GM12878 (cell line): ENCODE data around the gene CLIC3. TPM values are rescaled to one million over a fixed set of nuclear protein-coding genes. Genes with fewer than 3 reads are reported as not detected.

Experiments used
- ATAC-seq: fragments of 200-7000 bp; cut with Tn5 transposase; 3 replicates; pipeline ENCODE4 v1.9.1; 2020; ENCODE audit warnings: mild to moderate bottlenecking, moderate library complexity
- BruUV-seq: library from RNA; stranded (reverse); fragments of 400-500 nt; replicated peaks from 2 replicates; lab custom pipeline; 2021; lab: Mats Ljungman, UMichigan
- CTCF ChIA-PET: fragments of 300-600 bp; sonication (Branson Sonifier 250); formaldehyde crosslinking; extraction: SDS; loops from one replicate; lab custom pipeline; 2021; ENCODE audit warnings: inconsistent platforms; lab: Yijun Ruan, JAX
- POLR2A ChIA-PET: fragments of 350-600 bp; formaldehyde crosslinking; extraction: SDS; loops from one replicate; lab custom pipeline; 2021; ENCODE audit warnings: inconsistent platforms; lab: Charles Lee
- RAD21 ChIA-PET: fragments of 300-600 bp; sonication (Branson Sonifier 250); formaldehyde crosslinking; loops from one replicate; lab custom pipeline; 2023; ENCODE audit warnings: antibody characterized with exemption; ENCODE audit not compliant: unreplicated experiment; lab: Charles Lee
- SMC1A ChIA-PET: fragments of 300-600 bp; sonication (Branson Sonifier 250); formaldehyde crosslinking; loops from one replicate; lab custom pipeline; 2023; ENCODE audit not compliant: unreplicated experiment, uncharacterized antibody; lab: Charles Lee
- DNase-seq: peaks from one replicate; pipeline ENCODE4 v3.0.0-alpha.2; 2011; ENCODE audit warnings: low read depth, low spot score
- FAIRE-seq: peaks from 3 replicates; lab custom pipeline; 2011; peaks lifted over from hg19 to GRCh38; lab: Jason Lieb, UNC
- H2AFZ ChIP-seq: 2 replicates; pipeline ENCODE4 v1.6.0; 2011; ENCODE audit warnings: low read depth, low read length, control low read depth; ENCODE audit not compliant: control insufficient read depth
- H3K27ac ChIP-seq: 2 replicates; pipeline ENCODE4 v1.5.1; 2011; ENCODE audit warnings: control low read depth; ENCODE audit not compliant: control insufficient read depth, insufficient read depth
- H3K27me3 ChIP-seq, 2 experiments: replicated peaks in 1 of 2; 2 replicates each; pipeline versions ENCODE4 v1.6.0 to v1.6.1; 2011; ENCODE audit warnings: low read length in 1 of 2; ENCODE audit not compliant: control insufficient read depth in 2 of 2, insufficient read depth in 2 of 2
- H3K36me3 ChIP-seq, 2 experiments: 2 replicates each; pipeline ENCODE4 v1.5.1; 2011; ENCODE audit warnings: low read length in 1 of 2; ENCODE audit not compliant: control insufficient read depth in 2 of 2, insufficient read depth in 2 of 2
- H3K4me1 ChIP-seq: 2 replicates; pipeline ENCODE4 v1.6.1; 2011; ENCODE audit warnings: mild to moderate bottlenecking, low read length, moderate library complexity, mixed read lengths; ENCODE audit not compliant: control insufficient read depth, insufficient read depth
- H3K4me2 ChIP-seq: 2 replicates; pipeline ENCODE4 v1.6.0; 2011; ENCODE audit warnings: control low read depth; ENCODE audit not compliant: control insufficient read depth, insufficient read depth
- H3K4me3 ChIP-seq: fragments of 200-600 bp; sonication (generic); 2 replicates; pipeline ENCODE4 v1.5.1; 2016
- H3K79me2 ChIP-seq: 2 replicates; pipeline ENCODE4 v1.6.0; 2011; ENCODE audit warnings: low read length; ENCODE audit not compliant: control insufficient read depth, insufficient read depth
- H3K9ac ChIP-seq: 2 replicates; pipeline ENCODE4 v1.8.0; 2011; ENCODE audit warnings: low read length, control low read depth, mixed read lengths; ENCODE audit not compliant: control insufficient read depth, insufficient read depth
- H3K9me3 ChIP-seq: replicated peaks from 3 replicates; pipeline ENCODE4 v1.5.1; 2011; ENCODE audit warnings: mild to moderate bottlenecking, low read length; ENCODE audit not compliant: control insufficient read depth, insufficient read depth
- H4K20me1 ChIP-seq: 2 replicates; pipeline ENCODE4 v1.6.0; 2011; ENCODE audit not compliant: control insufficient read depth, insufficient read depth
- FOXM1 ChIP-seq: IDR thresholded peaks from 2 replicates; pipeline ENCODE4 v1.6.1; 2012; ENCODE audit warnings: low read depth, mild to moderate bottlenecking, inconsistent platforms, low read length, moderate library complexity
- GABPA ChIP-seq: IDR thresholded peaks from 2 replicates; pipeline ENCODE4 v1.6.1; 2014; ENCODE audit warnings: antibody characterized with exemption, low read depth, mild to moderate bottlenecking, inconsistent platforms
- HDAC6 ChIP-seq: fragments of 200-600 bp; sonication (generic); IDR thresholded peaks from one replicate; pipeline ENCODE4 v1.8.0; 2017; ENCODE audit warnings: antibody characterized with exemption; ENCODE audit not compliant: unreplicated experiment
- NBN ChIP-seq: fragments of 450-650 bp; IDR thresholded peaks from 2 replicates; pipeline ENCODE4 v1.6.1; 2016
- NFXL1 ChIP-seq: fragments of 450-650 bp; IDR thresholded peaks from 2 replicates; pipeline ENCODE4 v1.6.1; 2017; ENCODE audit warnings: antibody characterized with exemption, mild to moderate bottlenecking, borderline replicate concordance
- PAX8 ChIP-seq: fragments of 450-650 bp; IDR thresholded peaks from 2 replicates; pipeline ENCODE4 v1.6.1; 2017; ENCODE audit warnings: mild to moderate bottlenecking, moderate library complexity
- SMAD1 ChIP-seq: fragments of 450-650 bp; IDR thresholded peaks from 2 replicates; pipeline ENCODE4 v1.6.1; 2018; ENCODE audit warnings: mild to moderate bottlenecking, low read depth; ENCODE audit not compliant: partially characterized antibody
- SRF ChIP-seq, 2 experiments: IDR thresholded peaks; 2 replicates each; pipeline ENCODE4 v1.6.1; 2011; ENCODE audit warnings: low read depth in 2 of 2, low read length in 2 of 2, mild to moderate bottlenecking in 1 of 2, moderate library complexity in 1 of 2
- SUPT20H ChIP-seq: IDR thresholded peaks from 2 replicates; pipeline ENCODE4 v1.6.1; 2011; ENCODE audit warnings: low read depth, mild to moderate bottlenecking, low read length, moderate library complexity, borderline replicate concordance; ENCODE audit not compliant: control insufficient read depth
- TCF12 ChIP-seq: IDR thresholded peaks from 2 replicates; pipeline ENCODE4 v1.6.1; 2011; ENCODE audit warnings: low read depth, mild to moderate bottlenecking, low read length
- TCF7 ChIP-seq: IDR thresholded peaks from 2 replicates; pipeline ENCODE4 v1.6.1; 2014; ENCODE audit warnings: antibody characterized with exemption, borderline replicate concordance
- WGBS: methylation state at CpG from one replicate; pipeline ENCODE4 v1.1.6; 2016; ENCODE audit warnings: low lambda C conversion rate; ENCODE audit not compliant: insufficient replicate concordance, insufficient coverage; ENCODE audit errors: missing lambda C conversion rate; 5-methylcytosine and 5-hydroxymethylcytosine counted together
- in situ Hi-C: fragments of 300-500 bp; cut with MboI; formaldehyde crosslinking; loops from 9 replicates; pipeline ENCODE4 v1.14.3; 2018; ENCODE audit warnings: mixed read lengths
- intact Hi-C: fragments of 100-400 bp; cut with micrococcal nuclease; formaldehyde crosslinking; loops from one replicate; pipeline ENCODE4 v1.14.2; 2022; ENCODE audit not compliant: unreplicated experiment
- polyA plus RNA-seq, 11 experiments: library from polyadenylated mRNA; depleted of rRNA in 4 of 11; unstranded in 6 of 11; stranded (reverse) in 5 of 11; fragments of >200 nt; fragmentation: Nextera tagmentation in 4 of 11; fragmentation: Illumina TruSeq in 1 of 11; extraction: Ambion mirVana in 4 of 11; extraction: Trizol in 1 of 11; gene quantifications; 1 replicate in 1 of 11; 2 replicates in 10 of 11; pipeline versions ENCODE4 v1.2.1 to v1.2.3, GENCODE V29; 2011 to 2016; ENCODE audit warnings: inconsistent platforms in 2 of 11, missing spikeins in 2 of 11, low read depth in 1 of 11
- total RNA-seq, 4 experiments: library from RNA; depleted of rRNA in 3 of 4; stranded (reverse); fragments of >200 nt in 3 of 4; fragmentation: Illumina TruSeq in 1 of 4; extraction: Trizol in 1 of 4; gene quantifications; 2 replicates each; pipeline versions ENCODE4 v1.2.1 to v1.2.3, GENCODE V29; 2013 to 2021
- TF ChIP-seq, protein P1 (sequence below): fragments of 450-650 bp; formaldehyde crosslinking; IDR thresholded peaks from 2 replicates; pipeline ENCODE4 v1.5.0; 2022; ENCODE audit warnings: mild to moderate bottlenecking, missing genetic modification characterization
- TF ChIP-seq, protein P2 (sequence below): IDR thresholded peaks from 2 replicates; pipeline ENCODE4 v1.6.1; 2012; ENCODE audit warnings: improper control_type of control experiment, low read depth, low read length; ENCODE audit not compliant: insufficient replicate concordance
- TF ChIP-seq, protein P3 (sequence below): IDR thresholded peaks from 2 replicates; pipeline ENCODE4 v1.6.1; 2012; ENCODE audit warnings: low read depth, low read length, improper control_type of control experiment
- TF ChIP-seq, protein P4 (sequence below): fragments of 450-650 bp; IDR thresholded peaks from 2 replicates; pipeline ENCODE4 v1.6.1; 2014; ENCODE audit warnings: mild to moderate bottlenecking

Gene CLIC3
- total and polyA plus RNA-seq, 10 of the 15 experiments (the other 5 are each of a cell fraction or from before 2014, with no cell fraction given): 0.31 TPM; not detected in 9

DNA sequence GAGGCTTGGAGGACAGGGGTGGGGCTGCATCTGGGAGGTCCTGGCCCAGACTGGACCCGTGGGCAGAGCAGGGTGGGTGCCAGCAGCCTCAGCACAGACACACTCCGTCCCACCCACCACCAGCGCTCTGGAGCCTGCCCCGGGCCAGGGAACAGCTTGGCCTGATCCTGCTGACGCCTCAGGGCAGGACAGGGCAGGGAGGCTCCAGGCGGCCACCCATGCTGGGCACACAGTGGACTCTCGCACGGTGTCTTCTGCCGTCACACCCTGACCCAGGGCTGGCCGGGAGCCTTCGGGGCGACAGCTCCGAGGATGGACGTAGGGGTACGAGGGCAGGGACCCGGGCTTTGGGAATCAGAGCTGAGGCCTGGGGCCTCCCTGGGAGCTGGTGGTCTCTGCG lies 27.2 kb downstream of the CLIC3 start:
- intact Hi-C loops: no loop called here
- Histone ChIP-seq H3K9me3 (no peaks in the 10 kb centered on the region), H3K27me3 (no peaks in the 10 kb centered on the region), H2AFZ (no peak overlapping the region), H3K4me2 (no peak overlapping the region), H3K36me3 (no peaks in the 10 kb centered on the region), H3K4me3 (no peak overlapping the region), H3K4me1 (peaks cover 7% of the 10 kb centered on the region), H3K79me2 (no peaks in the 10 kb centered on the region), H4K20me1 (no peaks in the 10 kb centered on the region; the same call in 1 of the 2 replicates), H3K27ac (no peak overlapping the region), H3K9ac (no peak overlapping the region)
- RAD21 ChIA-PET: no interaction called here
- POLR2A ChIA-PET: no interaction called here
- FAIRE-seq: no peak
- 36% methylated on average over 16 of the region's 17 CpGs for WGBS
- SMC1A ChIA-PET: no interaction called here
- no peak for DNase-seq
- ATAC-seq: no peak
- CTCF ChIA-PET: interaction anchor here (0.8 kb wide), 1 partner anchor 22 kb away, joined by 4 read pairs; no protein-coding TSS in a partner anchor
- BruUV-seq: no TSS peak
- in situ Hi-C loops: no loop called here
- TF ChIP-seq NFXL1 (no peak), FOXM1 (no peak), TCF7 (no peak), SUPT20H (no peak), GABPA (no peak), SMAD1 (no peak), PAX8 (no peak), HDAC6 (no peak), SRF (IDR thresholded peaks at IDR 0.05; ENCODE audit: low read depth in 2 of 2, low read length in 2 of 2) (no peak), TCF12 (no peak), NBN (no peak)
- TF ChIP-seq, protein P1, sequence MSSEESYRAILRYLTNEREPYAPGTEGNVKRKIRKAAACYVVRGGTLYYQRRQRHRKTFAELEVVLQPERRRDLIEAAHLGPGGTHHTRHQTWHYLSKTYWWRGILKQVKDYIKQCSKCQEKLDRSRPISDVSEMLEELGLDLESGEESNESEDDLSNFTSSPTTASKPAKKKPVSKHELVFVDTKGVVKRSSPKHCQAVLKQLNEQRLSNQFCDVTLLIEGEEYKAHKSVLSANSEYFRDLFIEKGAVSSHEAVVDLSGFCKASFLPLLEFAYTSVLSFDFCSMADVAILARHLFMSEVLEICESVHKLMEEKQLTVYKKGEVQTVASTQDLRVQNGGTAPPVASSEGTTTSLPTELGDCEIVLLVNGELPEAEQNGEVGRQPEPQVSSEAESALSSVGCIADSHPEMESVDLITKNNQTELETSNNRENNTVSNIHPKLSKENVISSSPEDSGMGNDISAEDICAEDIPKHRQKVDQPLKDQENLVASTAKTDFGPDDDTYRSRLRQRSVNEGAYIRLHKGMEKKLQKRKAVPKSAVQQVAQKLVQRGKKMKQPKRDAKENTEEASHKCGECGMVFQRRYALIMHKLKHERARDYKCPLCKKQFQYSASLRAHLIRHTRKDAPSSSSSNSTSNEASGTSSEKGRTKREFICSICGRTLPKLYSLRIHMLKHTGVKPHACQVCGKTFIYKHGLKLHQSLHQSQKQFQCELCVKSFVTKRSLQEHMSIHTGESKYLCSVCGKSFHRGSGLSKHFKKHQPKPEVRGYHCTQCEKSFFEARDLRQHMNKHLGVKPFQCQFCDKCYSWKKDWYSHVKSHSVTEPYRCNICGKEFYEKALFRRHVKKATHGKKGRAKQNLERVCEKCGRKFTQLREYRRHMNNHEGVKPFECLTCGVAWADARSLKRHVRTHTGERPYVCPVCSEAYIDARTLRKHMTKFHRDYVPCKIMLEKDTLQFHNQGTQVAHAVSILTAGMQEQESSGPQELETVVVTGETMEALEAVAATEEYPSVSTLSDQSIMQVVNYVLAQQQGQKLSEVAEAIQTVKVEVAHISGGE (CRISPR knock-in tag): no peak
- TF ChIP-seq, protein P2, sequence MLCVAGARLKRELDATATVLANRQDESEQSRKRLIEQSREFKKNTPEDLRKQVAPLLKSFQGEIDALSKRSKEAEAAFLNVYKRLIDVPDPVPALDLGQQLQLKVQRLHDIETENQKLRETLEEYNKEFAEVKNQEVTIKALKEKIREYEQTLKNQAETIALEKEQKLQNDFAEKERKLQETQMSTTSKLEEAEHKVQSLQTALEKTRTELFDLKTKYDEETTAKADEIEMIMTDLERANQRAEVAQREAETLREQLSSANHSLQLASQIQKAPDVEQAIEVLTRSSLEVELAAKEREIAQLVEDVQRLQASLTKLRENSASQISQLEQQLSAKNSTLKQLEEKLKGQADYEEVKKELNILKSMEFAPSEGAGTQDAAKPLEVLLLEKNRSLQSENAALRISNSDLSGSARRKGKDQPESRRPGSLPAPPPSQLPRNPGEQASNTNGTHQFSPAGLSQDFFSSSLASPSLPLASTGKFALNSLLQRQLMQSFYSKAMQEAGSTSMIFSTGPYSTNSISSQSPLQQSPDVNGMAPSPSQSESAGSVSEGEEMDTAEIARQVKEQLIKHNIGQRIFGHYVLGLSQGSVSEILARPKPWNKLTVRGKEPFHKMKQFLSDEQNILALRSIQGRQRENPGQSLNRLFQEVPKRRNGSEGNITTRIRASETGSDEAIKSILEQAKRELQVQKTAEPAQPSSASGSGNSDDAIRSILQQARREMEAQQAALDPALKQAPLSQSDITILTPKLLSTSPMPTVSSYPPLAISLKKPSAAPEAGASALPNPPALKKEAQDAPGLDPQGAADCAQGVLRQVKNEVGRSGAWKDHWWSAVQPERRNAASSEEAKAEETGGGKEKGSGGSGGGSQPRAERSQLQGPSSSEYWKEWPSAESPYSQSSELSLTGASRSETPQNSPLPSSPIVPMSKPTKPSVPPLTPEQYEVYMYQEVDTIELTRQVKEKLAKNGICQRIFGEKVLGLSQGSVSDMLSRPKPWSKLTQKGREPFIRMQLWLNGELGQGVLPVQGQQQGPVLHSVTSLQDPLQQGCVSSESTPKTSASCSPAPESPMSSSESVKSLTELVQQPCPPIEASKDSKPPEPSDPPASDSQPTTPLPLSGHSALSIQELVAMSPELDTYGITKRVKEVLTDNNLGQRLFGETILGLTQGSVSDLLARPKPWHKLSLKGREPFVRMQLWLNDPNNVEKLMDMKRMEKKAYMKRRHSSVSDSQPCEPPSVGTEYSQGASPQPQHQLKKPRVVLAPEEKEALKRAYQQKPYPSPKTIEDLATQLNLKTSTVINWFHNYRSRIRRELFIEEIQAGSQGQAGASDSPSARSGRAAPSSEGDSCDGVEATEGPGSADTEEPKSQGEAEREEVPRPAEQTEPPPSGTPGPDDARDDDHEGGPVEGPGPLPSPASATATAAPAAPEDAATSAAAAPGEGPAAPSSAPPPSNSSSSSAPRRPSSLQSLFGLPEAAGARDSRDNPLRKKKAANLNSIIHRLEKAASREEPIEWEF: no peak
- TF ChIP-seq, protein P3, sequence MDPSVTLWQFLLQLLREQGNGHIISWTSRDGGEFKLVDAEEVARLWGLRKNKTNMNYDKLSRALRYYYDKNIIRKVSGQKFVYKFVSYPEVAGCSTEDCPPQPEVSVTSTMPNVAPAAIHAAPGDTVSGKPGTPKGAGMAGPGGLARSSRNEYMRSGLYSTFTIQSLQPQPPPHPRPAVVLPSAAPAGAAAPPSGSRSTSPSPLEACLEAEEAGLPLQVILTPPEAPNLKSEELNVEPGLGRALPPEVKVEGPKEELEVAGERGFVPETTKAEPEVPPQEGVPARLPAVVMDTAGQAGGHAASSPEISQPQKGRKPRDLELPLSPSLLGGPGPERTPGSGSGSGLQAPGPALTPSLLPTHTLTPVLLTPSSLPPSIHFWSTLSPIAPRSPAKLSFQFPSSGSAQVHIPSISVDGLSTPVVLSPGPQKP: no peak
- TF ChIP-seq, protein P4, sequence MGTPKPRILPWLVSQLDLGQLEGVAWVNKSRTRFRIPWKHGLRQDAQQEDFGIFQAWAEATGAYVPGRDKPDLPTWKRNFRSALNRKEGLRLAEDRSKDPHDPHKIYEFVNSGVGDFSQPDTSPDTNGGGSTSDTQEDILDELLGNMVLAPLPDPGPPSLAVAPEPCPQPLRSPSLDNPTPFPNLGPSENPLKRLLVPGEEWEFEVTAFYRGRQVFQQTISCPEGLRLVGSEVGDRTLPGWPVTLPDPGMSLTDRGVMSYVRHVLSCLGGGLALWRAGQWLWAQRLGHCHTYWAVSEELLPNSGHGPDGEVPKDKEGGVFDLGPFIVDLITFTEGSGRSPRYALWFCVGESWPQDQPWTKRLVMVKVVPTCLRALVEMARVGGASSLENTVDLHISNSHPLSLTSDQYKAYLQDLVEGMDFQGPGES: no peak
